Astrocyte of the spinal cord (primary cell): ENCODE data around the gene DBNDD1.
A peak's percentile ranks its signal among the peaks of the same experiment; 100 is the strongest.

ENCODE experiments used
- DNase-seq: peaks from one replicate; pipeline ENCODE4 v3.0.0; 2011; ENCODE audit warnings: low read depth, low spot score
- H3K4me3 ChIP-seq: 2 replicates; pipeline ENCODE4 v1.5.1; 2011; ENCODE audit warnings: low read depth, mild to moderate bottlenecking, low read length, moderate library complexity
- CTCF ChIP-seq: IDR thresholded peaks from 2 replicates; pipeline ENCODE4 v1.5.1; 2012; ENCODE audit warnings: low read depth, mild to moderate bottlenecking, low read length, inconsistent platforms
- in situ Hi-C: cut with HindIII; loops from 2 replicates; pipeline ENCODE4 v1.10.0; 2017; ENCODE audit warnings: low sequenced_read_pairs

DBNDD1 gene

GRCh38 chr16:89982318-89982717 is 36.9 kb downstream of the DBNDD1 start:
- no peak overlapping the region for H3K4me3 ChIP-seq
- no peak for DNase-seq
- TF ChIP-seq CTCF: no peak
- in situ Hi-C loops: no loop called here

GRCh38 chr16:89981414-89981813 is 37.8 kb downstream of the DBNDD1 start:
- DNase-seq: no peak
- TF ChIP-seq CTCF: no peak
- in situ Hi-C loops: no loop called here
- no peak overlapping the region for H3K4me3 ChIP-seq

GRCh38 chr16:89974870-89975269 is 44.4 kb downstream of the DBNDD1 start:
- in situ Hi-C loops: no loop called here
- no peak overlapping the region for H3K4me3 ChIP-seq
- DNase-seq: no peak
- TF ChIP-seq CTCF: no peak

- H3K4me3 ChIP-seq: peak overlapping the region; percentile 96
- in situ Hi-C loops: no loop called here
- DNase-seq: no peak
- no peak for TF ChIP-seq CTCF
Observed at GRCh38 chr16:89973654-89974335, 45.5 kb downstream of the DBNDD1 start.

GRCh38 chr16:89973235-89973634 is 46.0 kb downstream of the DBNDD1 start:
- no peak for DNase-seq
- in situ Hi-C loops: no loop called here
- TF ChIP-seq CTCF: no peak
- H3K4me3 ChIP-seq: peak overlapping the region; percentile 96

- no peak for TF ChIP-seq CTCF
- H3K4me3 ChIP-seq: peak overlapping the region; percentile 96
- in situ Hi-C loops: no loop called here
- peak; percentile 92 for DNase-seq
Observed at GRCh38 chr16:89972244-89973234, 46.7 kb downstream of the DBNDD1 start.
